T-helper 2 cell treated with Interferon-gamma antibody and Interleukin-4, amounts not matched to agents 100 ng/mL and 5 ng/mL, for 36 hours (primary cell): ENCODE measurements around the gene INTS3. TPM values are rescaled to one million over a fixed set of nuclear protein-coding genes. Genes with fewer than 3 reads are reported as not detected.

Experiments used
- intact Hi-C: fragments of 100-400 bp; cut with micrococcal nuclease; formaldehyde crosslinking; loops from one replicate; pipeline ENCODE4 v1.15.1; 2023
- total RNA-seq: library from RNA; stranded (reverse); gene quantifications from 2 replicates; pipeline ENCODE4 v1.2.3, GENCODE V29; 2022

INTS3 gene
- total RNA-seq, 1 donor from 2014 or later, result 62.9 TPM

DNA sequence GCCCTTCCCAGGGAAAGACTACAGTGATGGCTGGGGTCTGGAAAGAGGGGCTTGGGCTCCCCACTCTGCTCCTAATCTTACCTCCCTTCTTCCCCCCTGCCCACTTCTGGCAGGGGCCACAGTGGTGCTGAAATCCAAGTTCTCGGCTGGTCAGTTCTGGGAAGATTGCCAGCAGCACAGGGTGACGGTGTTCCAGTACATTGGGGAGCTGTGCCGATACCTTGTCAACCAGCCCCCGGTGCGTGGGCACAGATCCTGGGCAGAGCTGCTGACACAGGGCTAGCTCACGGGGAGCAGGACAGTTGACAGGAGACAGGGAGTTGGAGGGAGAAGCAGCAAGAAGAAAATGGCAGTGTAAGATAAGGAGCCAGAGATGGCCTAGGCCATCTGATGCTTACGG is 49.8 kb downstream of the INTS3 start:
- intact Hi-C loops, result loop anchor here (10.0 kb wide), 1 partner anchor 103 kb away; the partner anchor contains the start of genes ILF2 and NPR1

DNA sequence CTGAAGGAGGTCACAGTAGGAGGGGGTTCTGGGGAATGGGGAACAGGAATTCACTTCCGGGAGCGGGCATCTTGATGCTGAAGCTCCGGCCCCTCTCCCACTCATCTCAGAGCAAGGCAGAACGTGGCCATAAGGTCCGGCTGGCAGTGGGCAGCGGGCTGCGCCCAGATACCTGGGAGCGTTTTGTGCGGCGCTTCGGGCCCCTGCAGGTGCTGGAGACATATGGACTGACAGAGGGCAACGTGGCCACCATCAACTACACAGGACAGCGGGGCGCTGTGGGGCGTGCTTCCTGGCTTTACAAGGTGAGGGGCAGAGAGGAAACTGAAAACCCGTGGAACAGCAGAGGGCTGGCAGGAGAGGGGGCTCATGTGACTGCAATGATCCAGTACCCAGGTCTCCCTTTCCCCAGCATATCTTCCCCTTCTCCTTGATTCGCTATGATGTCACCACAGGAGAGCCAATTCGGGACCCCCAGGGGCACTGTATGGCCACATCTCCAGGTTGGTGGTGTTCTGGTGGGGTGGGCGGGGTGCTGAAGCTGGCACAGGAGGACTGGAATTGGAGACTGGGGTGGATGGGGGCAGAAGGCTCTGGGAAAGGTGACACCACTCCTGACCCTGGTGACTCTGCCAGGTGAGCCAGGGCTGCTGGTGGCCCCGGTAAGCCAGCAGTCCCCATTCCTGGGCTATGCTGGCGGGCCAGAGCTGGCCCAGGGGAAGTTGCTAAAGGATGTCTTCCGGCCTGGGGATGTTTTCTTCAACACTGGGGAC is 50.4 kb downstream of the INTS3 start:
- intact Hi-C loops, result loop anchor here (10.0 kb wide), 1 partner anchor 103 kb away; the partner anchor contains the start of genes ILF2 and NPR1

DNA sequence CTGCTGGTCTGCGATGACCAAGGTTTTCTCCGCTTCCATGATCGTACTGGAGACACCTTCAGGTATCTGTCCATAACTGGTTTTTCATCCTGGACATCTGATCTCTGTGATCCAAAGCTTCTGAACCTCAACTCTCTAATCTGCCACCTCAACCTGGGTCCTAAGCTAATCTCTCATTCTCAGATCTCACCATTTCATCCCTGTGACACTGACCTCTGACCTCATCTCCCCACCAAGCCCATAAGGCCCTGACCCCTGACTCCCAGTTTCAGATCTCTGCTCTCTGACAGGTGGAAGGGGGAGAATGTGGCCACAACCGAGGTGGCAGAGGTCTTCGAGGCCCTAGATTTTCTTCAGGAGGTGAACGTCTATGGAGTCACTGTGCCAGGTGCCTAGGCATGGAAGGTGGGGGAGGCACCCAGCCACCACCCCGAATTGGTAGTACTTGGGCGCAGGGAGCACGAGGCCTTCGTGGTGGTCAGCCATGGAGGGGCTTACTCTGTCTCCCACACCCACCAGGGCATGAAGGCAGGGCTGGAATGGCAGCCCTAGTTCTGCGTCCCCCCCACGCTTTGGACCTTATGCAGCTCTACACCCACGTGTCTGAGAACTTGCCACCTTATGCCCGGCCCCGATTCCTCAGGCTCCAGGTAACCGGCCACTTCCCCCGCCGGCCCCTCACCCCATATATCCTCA is 51.1 kb downstream of the INTS3 start:
- intact Hi-C loops, result loop anchor here (10.0 kb wide), 1 partner anchor 104 kb away; the partner anchor contains the start of genes ILF2 and NPR1

DNA sequence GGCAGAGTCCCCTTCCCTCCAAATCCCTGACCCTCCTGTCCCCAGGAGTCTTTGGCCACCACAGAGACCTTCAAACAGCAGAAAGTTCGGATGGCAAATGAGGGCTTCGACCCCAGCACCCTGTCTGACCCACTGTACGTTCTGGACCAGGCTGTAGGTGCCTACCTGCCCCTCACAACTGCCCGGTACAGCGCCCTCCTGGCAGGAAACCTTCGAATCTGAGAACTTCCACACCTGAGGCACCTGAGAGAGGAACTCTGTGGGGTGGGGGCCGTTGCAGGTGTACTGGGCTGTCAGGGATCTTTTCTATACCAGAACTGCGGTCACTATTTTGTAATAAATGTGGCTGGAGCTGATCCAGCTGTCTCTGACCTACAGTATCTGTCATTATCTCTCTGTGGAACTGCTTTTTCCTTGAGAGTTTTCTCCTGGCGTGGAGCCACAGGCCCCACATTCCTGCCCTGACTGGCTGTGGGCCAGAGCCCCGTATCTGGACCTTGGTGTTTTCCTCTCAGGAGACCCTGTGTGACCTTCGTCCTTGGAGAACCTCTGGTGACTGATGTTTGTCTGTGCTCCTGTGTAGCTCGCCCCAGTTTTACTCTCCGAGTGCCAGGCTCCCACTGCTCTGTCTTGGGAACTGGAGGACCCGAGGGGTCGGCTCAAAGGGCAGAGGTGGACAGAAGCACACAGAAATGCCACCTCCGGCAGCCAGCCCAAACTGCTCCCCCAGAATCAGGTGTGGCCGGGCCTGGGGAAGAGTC is 52.1 kb downstream of the INTS3 start:
- intact Hi-C loops, result loop anchor here (5.0 to 10.0 kb wide), 4 partner anchors 53 to 212 kb away; partner anchors contain the start of genes GATAD2B, ILF2, INTS3 and NPR1

DNA sequence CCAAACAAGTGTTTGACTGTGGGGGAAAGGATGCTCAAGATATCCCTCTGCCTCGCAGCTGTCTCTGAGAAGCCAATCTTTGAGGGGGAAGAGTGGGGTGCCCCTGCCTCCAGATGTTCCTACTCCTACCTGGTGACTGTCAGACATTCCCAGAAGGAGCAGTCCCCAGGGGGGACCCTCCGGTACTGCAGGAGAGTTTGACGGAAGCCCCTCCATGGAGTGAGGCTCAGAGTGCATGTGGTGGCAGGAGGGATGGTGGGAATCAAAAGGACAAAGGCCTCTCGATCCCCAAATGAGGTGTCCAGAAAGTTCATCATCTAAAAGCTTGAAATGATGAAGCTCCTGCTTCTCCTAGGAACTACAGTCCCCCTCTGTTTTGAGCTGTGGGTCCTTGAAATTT is 52.7 kb downstream of the INTS3 start:
- intact Hi-C loops, result loop anchor here (5.0 kb wide), 3 partner anchors 53 to 212 kb away; partner anchors contain the start of genes GATAD2B, INTS3 and RPS27

DNA sequence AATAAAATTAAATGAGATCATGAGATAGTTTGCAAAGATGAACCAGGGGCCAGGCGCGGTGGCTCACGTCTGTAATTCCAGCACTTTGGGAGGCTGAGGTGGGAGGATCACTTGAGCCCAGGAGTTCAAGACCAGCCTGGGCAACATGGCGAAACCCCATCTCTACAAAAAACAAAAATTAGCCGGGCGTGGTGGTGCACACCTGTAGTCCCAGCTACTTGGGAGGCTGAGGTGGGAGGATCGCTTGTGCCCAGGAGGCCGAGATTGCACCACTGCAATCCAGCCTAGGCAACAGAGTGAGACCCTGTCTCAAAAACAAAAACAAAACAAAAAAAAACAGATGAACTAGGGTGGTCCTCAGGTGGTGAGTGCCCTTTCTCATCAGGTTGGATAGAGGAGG is 54.8 kb downstream of the INTS3 start:
- intact Hi-C loops, result loop anchor here (1.0 to 5.0 kb wide), 4 partner anchors 55 to 210 kb away; partner anchors contain the start of genes CRTC2, GATAD2B, INTS3 and RPS27

DNA sequence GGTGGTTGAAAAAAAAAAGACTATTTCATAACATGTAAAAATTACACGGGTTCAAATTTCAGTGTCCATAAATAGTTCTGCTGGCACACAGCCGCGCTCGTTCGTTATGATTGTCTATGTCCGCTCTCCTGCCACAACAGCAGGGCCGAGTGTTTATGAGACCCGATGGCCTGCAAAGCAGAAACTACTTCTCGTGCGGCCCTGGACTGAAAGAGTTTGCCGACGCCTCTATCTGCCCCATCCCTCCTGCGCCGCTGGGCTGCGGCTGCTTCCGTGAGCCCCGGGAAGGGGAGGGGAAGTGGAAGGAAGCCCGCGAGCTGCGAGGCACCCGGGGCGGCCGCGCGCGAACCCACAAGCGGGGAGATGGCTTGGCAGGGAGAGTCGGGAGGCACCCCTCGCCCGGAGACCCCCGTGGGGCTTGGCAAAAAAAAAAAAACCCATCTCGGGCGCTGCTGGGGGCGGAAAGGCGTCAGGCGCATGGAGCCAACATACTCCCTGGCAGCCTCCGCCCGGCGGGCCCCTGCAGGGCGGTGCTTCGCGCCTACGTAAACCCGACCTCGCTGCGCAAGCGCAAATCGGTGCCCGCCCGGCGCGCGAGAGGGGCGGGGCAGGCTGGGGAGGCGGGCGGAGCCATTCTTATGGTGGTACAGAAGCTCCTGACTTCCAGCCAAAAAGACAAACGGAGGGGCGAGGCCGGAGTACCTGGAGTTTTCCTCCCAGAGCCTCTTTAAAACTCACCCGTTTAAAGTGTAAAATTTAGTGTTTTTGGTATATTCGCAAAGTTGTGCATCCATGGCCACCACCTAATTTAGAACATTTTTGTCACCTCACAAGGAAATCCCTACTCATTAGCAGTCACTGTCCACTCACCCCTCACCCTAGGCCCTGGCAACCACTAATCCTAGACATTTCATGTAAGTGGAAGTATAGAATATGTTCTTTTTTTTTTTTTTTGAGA is 55.7 kb downstream of the INTS3 start:
- intact Hi-C loops, result loop anchor here (1.0 to 5.0 kb wide), 4 partner anchors 56 to 209 kb away; partner anchors contain the start of genes CRTC2, GATAD2B, INTS3 and RPS27

DNA sequence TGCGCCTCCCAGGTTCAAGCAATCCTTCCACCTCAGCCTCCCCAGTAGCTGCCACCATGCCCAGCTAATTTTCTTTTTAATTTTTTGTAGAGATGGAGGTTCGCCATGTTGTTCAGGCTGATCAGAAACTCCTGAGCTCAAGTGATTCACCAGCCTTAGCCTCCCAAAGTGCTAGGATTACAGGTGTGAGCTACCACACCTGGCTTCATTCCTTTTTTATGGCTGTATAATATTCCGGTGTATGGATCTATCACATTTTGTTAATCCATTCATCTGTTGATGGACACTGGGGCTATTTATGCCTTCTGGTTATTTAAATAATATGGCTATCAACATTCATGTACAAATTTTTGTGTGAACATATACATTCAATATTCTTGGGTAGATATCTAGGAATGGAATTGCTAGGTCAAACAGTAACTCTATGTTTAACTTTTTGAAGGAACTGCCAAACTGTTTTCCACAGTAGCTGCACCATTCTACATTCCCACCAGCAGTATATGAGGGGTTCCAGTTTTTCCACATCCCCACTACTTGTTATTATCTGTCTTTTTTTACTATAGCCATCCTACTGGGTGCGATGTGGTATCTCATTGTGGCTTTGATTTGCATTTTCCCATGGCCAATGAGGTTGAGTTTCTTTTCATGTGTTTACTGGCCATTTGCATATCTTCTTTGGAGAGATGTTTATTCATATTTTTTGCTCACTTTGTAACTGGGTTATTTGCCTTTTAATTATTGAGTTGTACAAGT is 58.4 kb downstream of the INTS3 start:
- intact Hi-C loops, result no loop called here

DNA sequence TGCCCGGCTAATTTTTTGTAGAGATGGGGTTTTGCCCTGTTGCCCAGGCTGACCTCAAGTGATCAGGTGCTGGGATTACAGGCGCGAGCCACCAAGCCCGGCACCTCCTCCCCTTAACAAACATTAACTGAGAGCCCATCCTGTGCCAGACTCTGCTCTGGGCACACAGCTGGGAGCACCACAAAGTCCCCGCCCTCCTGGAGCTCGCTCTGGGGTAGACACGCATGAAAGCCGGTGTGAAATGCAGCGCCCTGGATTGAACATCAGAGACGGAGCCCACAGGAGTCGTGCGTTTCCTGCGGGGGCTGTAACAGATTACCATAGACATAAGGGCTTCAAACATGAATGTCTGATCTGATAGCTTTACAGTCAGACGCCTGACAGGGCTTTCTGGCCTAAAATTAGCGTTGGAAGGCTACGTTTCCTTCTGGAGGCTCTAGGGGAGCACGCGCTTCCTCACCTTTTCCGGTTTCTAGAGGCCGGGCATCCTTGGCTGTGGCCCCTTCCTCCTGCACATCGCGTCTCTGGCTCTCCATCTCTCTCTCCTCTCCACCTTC is 61.7 kb downstream of the INTS3 start:
- intact Hi-C loops, result no loop called here

DNA sequence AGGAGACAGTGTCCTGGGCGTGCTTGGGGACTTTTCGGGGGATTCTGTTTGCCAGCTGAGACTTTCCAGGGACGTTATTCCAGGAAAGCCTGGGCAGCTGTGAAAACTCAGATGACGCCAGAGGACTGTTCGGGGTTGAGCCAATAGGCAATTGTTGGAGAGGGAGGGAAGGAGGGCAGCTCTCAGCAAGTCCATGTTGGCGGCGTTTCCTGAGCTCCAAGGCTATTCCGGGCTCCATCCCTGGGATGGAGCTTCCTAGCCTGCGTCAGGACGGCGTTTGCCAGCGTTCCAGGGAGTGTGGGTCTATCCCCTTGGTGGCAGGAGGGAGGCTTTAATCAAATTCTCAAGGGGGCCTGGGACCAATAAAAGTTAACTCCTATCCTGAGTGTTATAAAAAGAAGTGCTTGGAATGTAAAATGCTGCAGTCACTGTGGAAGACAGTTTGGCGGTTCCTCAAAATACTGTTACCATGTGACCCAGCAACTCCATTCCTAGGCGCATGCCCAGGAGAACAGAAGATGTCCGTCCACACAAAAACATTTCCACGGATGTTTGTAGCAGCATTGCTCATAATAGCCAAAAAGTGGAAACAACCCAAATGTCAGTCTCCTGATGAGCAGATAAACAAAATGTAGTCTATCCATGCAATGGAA is 62.6 kb downstream of the INTS3 start:
- intact Hi-C loops, result no loop called here

DNA sequence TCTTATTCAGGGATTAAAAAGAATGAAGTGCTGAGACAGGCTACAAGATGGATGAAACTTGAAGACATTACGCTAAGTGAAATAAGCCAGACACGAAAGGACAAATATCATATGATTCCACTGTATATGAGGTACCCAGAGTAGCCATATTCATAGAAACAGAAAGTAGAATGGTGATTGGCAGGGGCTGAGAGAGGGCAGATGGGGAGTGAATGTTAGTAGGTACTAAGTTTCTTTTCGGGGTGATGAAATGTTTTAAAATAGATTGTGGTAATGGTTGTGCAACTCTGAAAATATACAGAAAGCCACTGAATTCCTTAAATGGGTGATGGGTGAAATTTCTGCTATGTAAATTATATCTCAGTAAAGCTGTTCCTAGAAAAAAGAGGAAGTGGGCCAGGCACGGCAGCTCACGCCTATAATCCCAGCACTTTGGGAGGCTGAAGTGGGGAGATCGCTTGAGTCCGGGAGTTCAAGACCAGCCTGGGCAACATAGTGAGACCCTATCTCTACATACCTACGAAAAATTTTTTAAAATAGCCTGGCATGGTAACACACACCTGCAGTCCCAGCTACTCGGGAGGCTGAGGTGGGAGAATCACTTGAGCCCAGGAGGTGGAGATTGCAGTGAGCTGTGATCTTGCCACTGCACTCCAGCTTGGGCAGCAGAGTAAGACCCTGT is 63.3 kb downstream of the INTS3 start:
- intact Hi-C loops, result no loop called here

DNA sequence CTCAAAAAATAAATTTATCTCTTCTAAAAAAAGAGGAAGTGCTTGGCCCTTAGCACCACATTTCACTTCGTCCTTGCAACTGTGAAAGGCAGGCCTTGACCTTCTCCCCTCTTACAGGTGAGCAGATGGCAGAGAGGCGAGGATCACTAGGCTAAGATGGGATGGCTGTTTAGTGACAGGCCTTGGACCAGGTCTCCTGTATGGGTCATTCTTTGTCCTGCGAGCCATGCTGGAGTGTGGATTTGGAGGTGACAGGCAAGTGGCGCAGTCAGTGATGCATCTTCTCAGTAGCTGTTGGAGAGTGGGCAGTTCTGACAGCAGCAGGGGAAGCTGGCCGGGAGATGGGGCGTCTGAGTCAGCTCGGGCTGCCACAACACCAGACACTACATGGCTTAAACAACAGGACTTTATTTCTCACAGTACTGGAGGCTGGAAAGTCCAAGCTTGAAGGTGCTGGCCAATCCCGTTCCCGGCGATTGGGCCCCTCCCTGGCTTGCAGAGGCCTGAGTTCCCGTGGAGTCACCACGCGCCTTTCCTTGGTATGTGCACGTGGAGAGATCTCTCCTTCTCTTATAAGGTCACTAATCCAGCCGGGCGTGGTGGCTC is 63.9 kb downstream of the INTS3 start:
- intact Hi-C loops, result no loop called here

DNA sequence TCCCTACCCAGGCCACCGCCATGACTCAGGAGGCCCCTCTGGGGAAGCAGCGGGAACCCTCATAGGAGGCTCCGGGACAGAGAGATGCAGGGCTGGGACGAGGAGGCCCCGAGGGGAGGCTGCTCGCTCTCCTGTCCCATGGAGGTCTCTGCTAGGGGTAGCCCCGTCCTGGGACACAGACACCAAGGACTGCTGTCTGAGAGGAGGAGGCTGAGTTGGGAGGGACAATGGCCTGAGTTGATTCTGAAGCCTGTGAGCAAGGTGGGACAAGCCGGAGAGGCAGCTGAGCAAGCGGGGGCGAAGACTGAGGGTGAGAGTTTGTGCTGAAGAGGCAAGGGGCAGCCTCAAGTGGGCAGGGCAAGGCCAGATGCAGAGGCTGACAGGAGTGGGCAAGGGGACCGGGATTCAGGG is 64.8 kb downstream of the INTS3 start:
- intact Hi-C loops, result no loop called here

DNA sequence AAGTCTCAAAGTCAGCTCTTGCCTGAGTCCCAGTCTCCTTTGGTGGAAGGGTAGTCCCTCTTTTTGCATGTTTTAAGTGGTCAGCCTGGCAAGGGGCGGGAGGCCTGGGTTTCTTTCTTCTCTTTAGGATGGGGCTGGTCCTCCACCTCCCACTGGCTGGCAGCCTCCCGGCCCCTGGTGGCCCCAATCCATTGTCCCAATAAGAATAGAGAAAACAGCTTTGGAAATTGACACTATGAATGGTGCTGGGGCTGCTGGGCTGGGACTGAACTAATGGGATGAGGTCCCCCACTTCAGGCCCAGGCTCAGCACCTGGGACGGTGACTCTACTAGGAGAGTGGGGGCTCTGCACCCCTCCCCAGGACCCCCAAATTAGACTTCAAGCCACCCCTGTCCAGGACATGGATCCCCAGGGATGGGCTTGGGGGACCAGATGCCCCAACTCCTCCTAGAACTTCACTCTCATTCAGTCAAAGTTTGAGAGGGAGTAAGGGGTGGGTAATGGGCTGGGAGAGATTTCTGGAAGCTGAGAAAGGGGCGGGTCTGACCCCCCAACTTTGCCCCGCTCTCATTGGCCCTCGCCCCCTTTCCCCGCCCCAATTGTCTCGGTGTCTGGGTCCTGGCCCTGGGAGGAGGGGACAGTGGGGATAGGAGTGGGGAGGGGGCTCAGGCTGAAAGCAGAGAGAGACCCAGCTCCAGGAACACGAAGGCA is 65.6 kb downstream of the INTS3 start:
- intact Hi-C loops, result no loop called here

DNA sequence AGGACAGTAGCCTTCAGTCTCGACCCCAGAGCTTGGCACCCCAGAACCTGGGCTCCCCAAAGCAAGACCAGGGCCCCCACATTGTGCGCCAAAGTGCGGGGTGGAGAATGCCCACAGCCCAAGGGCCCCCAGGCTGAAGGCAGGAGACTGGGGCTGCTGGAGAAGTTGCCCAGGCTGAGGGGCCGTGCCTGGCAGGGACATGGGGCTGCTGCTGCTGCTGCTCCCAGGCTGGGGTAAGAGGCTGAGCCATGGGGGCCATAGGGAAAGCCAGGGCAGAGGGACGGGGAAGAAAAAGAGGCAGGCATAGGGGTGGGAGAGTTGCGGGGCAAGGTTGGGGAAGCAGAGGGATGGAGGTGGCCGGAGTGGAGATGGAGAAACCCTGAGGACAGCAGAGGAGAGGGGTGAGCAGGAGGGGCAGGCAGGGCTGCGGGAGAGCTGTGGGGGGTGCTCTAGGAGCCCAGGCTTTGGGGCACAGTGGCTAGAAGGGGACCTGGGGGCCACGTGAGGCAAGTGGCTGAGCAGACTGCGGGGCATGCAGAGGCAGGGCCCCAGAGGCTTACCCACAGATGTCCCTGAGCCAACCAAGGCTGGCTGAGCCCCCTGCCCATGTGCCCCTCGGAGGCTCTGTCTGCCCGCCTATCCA is 66.2 kb downstream of the INTS3 start:
- intact Hi-C loops, result no loop called here

DNA sequence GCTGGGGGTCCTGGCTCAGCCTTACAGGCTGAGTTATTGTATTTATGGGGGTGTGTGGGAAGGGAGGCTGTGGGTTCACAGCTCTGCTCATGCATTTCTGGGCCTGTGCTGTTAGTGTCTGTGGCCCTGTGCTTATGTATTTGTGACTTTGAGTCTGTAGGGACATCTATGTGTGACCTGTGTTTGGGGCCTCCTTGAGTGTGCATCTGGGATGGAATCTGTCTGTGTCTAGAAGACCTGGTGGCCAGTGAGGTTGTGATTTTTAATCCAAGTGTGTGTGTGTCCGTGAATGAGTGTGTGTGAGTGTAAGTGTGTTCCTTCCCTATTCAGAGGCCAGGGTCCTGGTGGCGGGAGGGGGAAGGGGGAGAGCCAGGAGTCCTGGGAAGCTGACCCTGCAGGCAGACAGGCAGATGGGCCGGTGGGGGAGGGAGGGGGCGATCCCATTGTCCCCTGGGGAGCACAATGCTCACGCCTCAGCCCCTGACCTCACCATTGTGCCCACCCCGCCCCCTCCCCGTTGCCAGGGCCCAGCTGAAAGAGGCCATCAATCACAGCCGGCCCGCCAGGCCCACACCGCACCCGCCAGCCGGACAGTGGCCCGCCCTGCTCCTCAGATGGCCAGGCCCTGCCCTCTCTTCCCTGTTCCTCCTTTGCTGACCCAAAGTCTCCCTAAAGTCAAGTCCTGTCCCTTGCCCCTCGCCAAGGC is 66.9 kb downstream of the INTS3 start:
- intact Hi-C loops, result loop anchor here (5.0 kb wide), 1 partner anchor 183 kb away; the partner anchor contains the start of gene JTB
